SJSA1 (cell line): Measurements from ENCODE around the gene COX4I1. TPM values are rescaled to one million over a fixed set of nuclear protein-coding genes. Genes with fewer than 3 reads are reported as not detected.

ENCODE experiments used
- DNase-seq, 2 experiments: peaks; one replicate each; pipeline ENCODE4 v3.0.0-alpha.2; 2015 to 2020; ENCODE audit warnings: low spot score in 2 of 2, low read depth in 1 of 2
- H3K27ac ChIP-seq: fragments of 250-450 bp; sonication (Bioruptor Pico); 2 replicates; pipeline ENCODE4 v1.5.1; 2020; ENCODE audit warnings: mild to moderate bottlenecking, moderate library complexity
- H3K27me3 ChIP-seq: fragments of 250-450 bp; sonication (Bioruptor Pico); replicated peaks from 2 replicates; pipeline ENCODE4 v1.5.1; 2020; ENCODE audit warnings: mild to moderate bottlenecking, moderate library complexity
- H3K36me3 ChIP-seq: fragments of 250-450 bp; sonication (Bioruptor Pico); 2 replicates; pipeline ENCODE4 v1.5.1; 2020; ENCODE audit warnings: mild to moderate bottlenecking
- H3K4me1 ChIP-seq: fragments of 250-450 bp; sonication (Bioruptor Pico); replicated peaks from 2 replicates; pipeline ENCODE4 v1.6.1; 2021; ENCODE audit warnings: mild to moderate bottlenecking
- H3K4me3 ChIP-seq: fragments of 250-450 bp; sonication (Bioruptor Pico); 2 replicates; pipeline ENCODE4 v1.5.1; 2020; ENCODE audit warnings: mild to moderate bottlenecking
- H3K9me3 ChIP-seq: fragments of 250-450 bp; sonication (Bioruptor Pico); replicated peaks from 2 replicates; pipeline ENCODE4 v1.5.1; 2020; ENCODE audit warnings: mild to moderate bottlenecking
- total RNA-seq: library from RNA; depleted of rRNA; stranded (reverse); fragments of >200 nt; shearing (Covaris generic); gene quantifications from 2 replicates; pipeline ENCODE4 v1.2.3, GENCODE V29; 2014

COX4I1 gene
- total RNA-seq, 1 experiment from 2014 or later: 631 TPM

- peaks cover 80% of the 10 kb centered on the region for H3K36me3 ChIP-seq
Observed at GRCh38 chr16:85778873-85779272, 20.6 kb upstream of the COX4I1 start.

GRCh38 chr16:85780281-85780680, 19.2 kb upstream of the COX4I1 start:
- no peak overlapping the region for H3K4me3 ChIP-seq
- peaks cover 79% of the 10 kb centered on the region for H3K36me3 ChIP-seq
- peaks cover 18% of the 10 kb centered on the region for H3K4me1 ChIP-seq
- no peaks in the 10 kb centered on the region for H3K27me3 ChIP-seq
- H3K27ac ChIP-seq: no peak overlapping the region
- no peak for DNase-seq
- no peaks in the 10 kb centered on the region for H3K9me3 ChIP-seq

More at GRCh38 chr16:85778873-85779272, 20.6 kb upstream of the COX4I1 start:
- no peaks in the 10 kb centered on the region for H3K9me3 ChIP-seq
- no peak overlapping the region for H3K4me3 ChIP-seq
- DNase-seq: no peak
- H3K27me3 ChIP-seq: no peaks in the 10 kb centered on the region
- no peak overlapping the region for H3K27ac ChIP-seq
- H3K4me1 ChIP-seq: peaks cover 18% of the 10 kb centered on the region

- Histone ChIP-seq H3K4me1 (peaks cover 18% of the 10 kb centered on the region), H3K9me3 (no peaks in the 10 kb centered on the region), H3K27me3 (no peaks in the 10 kb centered on the region), H3K36me3 (peaks cover 81% of the 10 kb centered on the region), H3K27ac (no peak overlapping the region), H3K4me3 (no peak overlapping the region)
- DNase-seq: no peak
Observed at GRCh38 chr16:85781156-85781555, 18.3 kb upstream of the COX4I1 start.

GRCh38 chr16:85781695-85782370, 17.7 kb upstream of the COX4I1 start:
- Histone ChIP-seq H3K27ac (no peak overlapping the region), H3K36me3 (peaks cover 81% of the 10 kb centered on the region), H3K4me3 (no peak overlapping the region), H3K4me1 (peaks cover 18% of the 10 kb centered on the region), H3K27me3 (no peaks in the 10 kb centered on the region), H3K9me3 (no peaks in the 10 kb centered on the region)
- no peak for DNase-seq

- DNase-seq: no peak
- H3K27ac ChIP-seq: no peak overlapping the region
Observed at GRCh38 chr16:85782451-85782850, 17.0 kb upstream of the COX4I1 start.

GRCh38 chr16:85783441-85783840, 16.1 kb upstream of the COX4I1 start:
- Histone ChIP-seq H3K4me3 (no peak overlapping the region), H3K4me1 (peaks cover 6% of the 10 kb centered on the region), H3K9me3 (no peaks in the 10 kb centered on the region), H3K27me3 (no peaks in the 10 kb centered on the region), H3K27ac (no peak overlapping the region), H3K36me3 (peaks cover 85% of the 10 kb centered on the region)
- no peak for DNase-seq

More at GRCh38 chr16:85782451-85782850, 17.0 kb upstream of the COX4I1 start:
- Histone ChIP-seq H3K4me3 (no peak overlapping the region), H3K36me3 (peaks cover 81% of the 10 kb centered on the region), H3K9me3 (no peaks in the 10 kb centered on the region), H3K4me1 (peaks cover 16% of the 10 kb centered on the region), H3K27me3 (no peaks in the 10 kb centered on the region)

GRCh38 chr16:85784813-85785212, 14.7 kb upstream of the COX4I1 start:
- H3K4me3 ChIP-seq: no peak overlapping the region
- no peaks in the 10 kb centered on the region for H3K9me3 ChIP-seq
- no peak overlapping the region for H3K27ac ChIP-seq
- H3K4me1 ChIP-seq: no peaks in the 10 kb centered on the region
- H3K27me3 ChIP-seq: no peaks in the 10 kb centered on the region
- no peak for DNase-seq
- peaks cover 81% of the 10 kb centered on the region for H3K36me3 ChIP-seq

GRCh38 chr16:85785927-85786326, 13.6 kb upstream of the COX4I1 start:
- Histone ChIP-seq H3K27ac (no peak overlapping the region), H3K4me3 (no peak overlapping the region), H3K9me3 (no peaks in the 10 kb centered on the region), H3K27me3 (no peaks in the 10 kb centered on the region), H3K36me3 (peaks cover 76% of the 10 kb centered on the region), H3K4me1 (no peaks in the 10 kb centered on the region)
- DNase-seq: no peak

- Histone ChIP-seq H3K27ac (no peak overlapping the region), H3K36me3 (peaks cover 84% of the 10 kb centered on the region), H3K4me1 (no peaks in the 10 kb centered on the region), H3K27me3 (no peaks in the 10 kb centered on the region), H3K9me3 (no peaks in the 10 kb centered on the region), H3K4me3 (no peak overlapping the region)
- DNase-seq: no peak
Observed at GRCh38 chr16:85788819-85789218, 10.7 kb upstream of the COX4I1 start.

- no peaks in the 10 kb centered on the region for H3K27me3 ChIP-seq
- DNase-seq: no peak
- H3K9me3 ChIP-seq: no peaks in the 10 kb centered on the region
- no peak overlapping the region for H3K4me3 ChIP-seq
- no peak overlapping the region for H3K27ac ChIP-seq
- no peaks in the 10 kb centered on the region for H3K4me1 ChIP-seq
- peaks cover 91% of the 10 kb centered on the region for H3K36me3 ChIP-seq
Observed at GRCh38 chr16:85789773-85790172, 9.7 kb upstream of the COX4I1 start.

GRCh38 chr16:85793662-85794298, 5.7 kb upstream of the COX4I1 start:
- peaks cover 5% of the 10 kb centered on the region; the same call in 1 of the 2 replicates for H3K4me1 ChIP-seq
- no peaks in the 10 kb centered on the region for H3K27me3 ChIP-seq
- DNase-seq: no peak
- H3K4me3 ChIP-seq: no peak overlapping the region
- no peak overlapping the region for H3K27ac ChIP-seq
- peaks cover 82% of the 10 kb centered on the region for H3K36me3 ChIP-seq
- H3K9me3 ChIP-seq: no peaks in the 10 kb centered on the region

- Histone ChIP-seq H3K27me3 (no peaks in the 10 kb centered on the region), H3K4me3 (no peak overlapping the region), H3K4me1 (peaks cover 5% of the 10 kb centered on the region; the same call in 1 of the 2 replicates), H3K9me3 (0 out of 2 replicates have a peak, but pooled peaks cover 2% of the 10 kb centered on the region), H3K27ac (no peak overlapping the region), H3K36me3 (peaks cover 84% of the 10 kb centered on the region)
- DNase-seq: no peak
Observed at GRCh38 chr16:85794696-85795095, 4.8 kb upstream of the COX4I1 start.

GRCh38 chr16:85796152-85796551, 3.3 kb upstream of the COX4I1 start:
- DNase-seq: no peak

GRCh38 chr16:85796599-85796998, 2.9 kb upstream of the COX4I1 start:
- H3K27ac ChIP-seq: no peak overlapping the region
- H3K4me3 ChIP-seq: no peak overlapping the region
- DNase-seq: no peak
- H3K4me1 ChIP-seq: peaks cover 9% of the 10 kb centered on the region
- H3K9me3 ChIP-seq: 0 out of 2 replicates have a peak, but pooled peaks cover 2% of the 10 kb centered on the region
- H3K27me3 ChIP-seq: no peaks in the 10 kb centered on the region
- H3K36me3 ChIP-seq: peaks cover 82% of the 10 kb centered on the region

More at GRCh38 chr16:85796152-85796551, 3.3 kb upstream of the COX4I1 start:
- Histone ChIP-seq H3K9me3 (0 out of 2 replicates have a peak, but pooled peaks cover 2% of the 10 kb centered on the region), H3K4me3 (no peak overlapping the region), H3K36me3 (peaks cover 82% of the 10 kb centered on the region), H3K27me3 (no peaks in the 10 kb centered on the region), H3K27ac (no peak overlapping the region), H3K4me1 (peaks cover 9% of the 10 kb centered on the region)
